Caki2 (cell line): ENCODE data around the gene FEM1C. TPM values are rescaled to one million over a fixed set of nuclear protein-coding genes. Genes with fewer than 3 reads are reported as not detected.

ENCODE experiments used
- DNase-seq: peaks from one replicate; pipeline ENCODE4 v3.0.0-alpha.2; 2015; ENCODE audit warnings: low read depth
- in situ Hi-C: cut with HindIII; loops from 2 replicates; pipeline ENCODE4 v1.10.0; 2016; ENCODE audit warnings: low sequenced_read_pairs, low pct_unique_long_range_greater_than_20kb, mixed read lengths
- total RNA-seq: library from RNA; depleted of rRNA; stranded (reverse); fragments of >200 nt; shearing (Covaris generic); gene quantifications from 2 replicates; pipeline ENCODE4 v1.2.3, GENCODE V29; 2014; ENCODE audit warnings: low replicate concordance

FEM1C gene
- total RNA-seq, 1 experiment from 2014 or later = 7.1 TPM

GRCh38 chr5:115561176-115561575 lies 16.6 kb upstream of the FEM1C start:
- DNase-seq = no peak
- in situ Hi-C loops = no loop called here

- in situ Hi-C loops = no loop called here
- peak; percentile 19 for DNase-seq
Measured at GRCh38 chr5:115559524-115559923, 14.9 kb upstream of the FEM1C start.

GRCh38 chr5:115558388-115558956 lies 13.9 kb upstream of the FEM1C start:
- in situ Hi-C loops = no loop called here
- no peak for DNase-seq

- no peak for DNase-seq
- in situ Hi-C loops = no loop called here
Measured at GRCh38 chr5:115557667-115558387, 13.3 kb upstream of the FEM1C start.

GRCh38 chr5:115556276-115556675 lies 11.7 kb upstream of the FEM1C start:
- in situ Hi-C loops = no loop called here
- DNase-seq = no peak

- in situ Hi-C loops = no loop called here
- DNase-seq = no peak
Measured at GRCh38 chr5:115555084-115555633, 10.6 kb upstream of the FEM1C start.

- in situ Hi-C loops = no loop called here
- DNase-seq = no peak
Measured at GRCh38 chr5:115553082-115553481, 8.5 kb upstream of the FEM1C start.

GRCh38 chr5:115551415-115551814 lies 6.8 kb upstream of the FEM1C start:
- in situ Hi-C loops = no loop called here

GRCh38 chr5:115549154-115549553 lies 4.6 kb upstream of the FEM1C start:
- in situ Hi-C loops = no loop called here
- no peak for DNase-seq

More at GRCh38 chr5:115551415-115551814, 6.8 kb upstream of the FEM1C start:
- DNase-seq = peak; percentile 46

GRCh38 chr5:115548683-115549082 lies 4.1 kb upstream of the FEM1C start:
- in situ Hi-C loops = no loop called here

GRCh38 chr5:115545351-115545882 lies 842 bp upstream of the FEM1C start:
- in situ Hi-C loops = no loop called here
- DNase-seq = no peak

More at GRCh38 chr5:115548683-115549082, 4.1 kb upstream of the FEM1C start:
- no peak for DNase-seq

- DNase-seq = peak; percentile 37
- in situ Hi-C loops = no loop called here
Measured at GRCh38 chr5:115544043-115544435, 536 bp downstream of the FEM1C start.

- DNase-seq = no peak
- in situ Hi-C loops = no loop called here
Measured at GRCh38 chr5:115543365-115544042, 1.1 kb downstream of the FEM1C start.

GRCh38 chr5:115542651-115543364 lies 1.8 kb downstream of the FEM1C start:
- no peak for DNase-seq
- in situ Hi-C loops = no loop called here

GRCh38 chr5:115542086-115542485 lies 2.5 kb downstream of the FEM1C start:
- in situ Hi-C loops = no loop called here
- no peak for DNase-seq

GRCh38 chr5:115541611-115542010 lies 3.0 kb downstream of the FEM1C start:
- in situ Hi-C loops = no loop called here

GRCh38 chr5:115535479-115536035 lies 9.0 kb downstream of the FEM1C start:
- DNase-seq = no peak
- in situ Hi-C loops = no loop called here

More at GRCh38 chr5:115541611-115542010, 3.0 kb downstream of the FEM1C start:
- DNase-seq = no peak

GRCh38 chr5:115532517-115532916 lies 12.1 kb downstream of the FEM1C start:
- DNase-seq = no peak
- in situ Hi-C loops = no loop called here
